Spleen (tissue), 7 donors: Measurements from ENCODE around the gene FOXQ1.

Experiments
- CTCF ChIP-seq, 11 experiments: fragments of 200-600 bp in 7 of 11; fragments of 450-650 bp in 4 of 11; sonication (generic) in 4 of 11; IDR thresholded peaks in 8 of 11; conservative IDR thresholded peaks in 3 of 11; 1 replicate in 7 of 11; 2 replicates in 4 of 11; pipeline versions ENCODE4 v1.4.0 to v1.8.0; 2016 to 2021; ENCODE audit warnings: antibody characterized with exemption in 11 of 11, inconsistent platforms in 4 of 11, mild to moderate bottlenecking in 1 of 11
- POLR2A ChIP-seq, 3 donors: fragments of 450-650 bp; IDR thresholded peaks; one replicate each; pipeline ENCODE4 v1.5.1; 2017; ENCODE audit warnings: antibody characterized with exemption in 3 of 3, mild to moderate bottlenecking in 1 of 3
- POLR2AphosphoS5 ChIP-seq, 3 donors: sonication (generic); formaldehyde crosslinking; IDR thresholded peaks; one replicate each; pipeline ENCODE4 v1.5.1; 2017; ENCODE audit warnings: antibody characterized with exemption in 3 of 3
- donor health status: DM: no; HTN: no; CAD: no; lungs with moderate emphysema.
- donor health status: DM: no; HTN: no; CAD: no.
- donor health status: DM: no; HTN: no; CAD: no.

GRCh38 chr6:1336246-1336843, 24.4 kb downstream of the FOXQ1 start:
- TF ChIP-seq POLR2A (IDR thresholded peaks at IDR 0.05) (no peak), CTCF (IDR thresholded peaks at IDR 0.05 in 8 of 11, conservative IDR thresholded peaks at IDR 0.05 in 3 of 11) (no peak), POLR2AphosphoS5 (IDR thresholded peaks at IDR 0.05) (no peak)
